Thyroid gland (tissue), 4 donors: Measurements from ENCODE around the gene IGSF10. TPM values are rescaled to one million over a fixed set of nuclear protein-coding genes. Genes with fewer than 3 reads are reported as not detected.

Source experiments
- DNase-seq, 2 donors: peaks; one replicate each; pipeline ENCODE4 v3.0.0-alpha.2; 2019
- H3K27ac ChIP-seq, 3 donors: fragments of 200-600 bp; sonication (generic); 1 replicate in 2 of 3; 2 replicates in 1 of 3; pipeline ENCODE4 v1.5.1; 2016 to 2019; ENCODE audit warnings: mild to moderate bottlenecking in 1 of 3, moderate library complexity in 1 of 3
- H3K27me3 ChIP-seq: fragments of 200-600 bp; sonication (generic); one replicate; pipeline ENCODE4 v1.5.1; 2019
- H3K36me3 ChIP-seq, 2 donors: fragments of 200-600 bp; sonication (generic); one replicate each; pipeline ENCODE4 v1.5.1; 2016 to 2019
- H3K4me1 ChIP-seq, 2 donors: fragments of 200-600 bp; sonication (generic); one replicate each; pipeline ENCODE4 v1.5.1; 2017 to 2019
- H3K4me3 ChIP-seq, 3 donors: fragments of 200-600 bp; sonication (generic); replicated peaks in 1 of 3; 1 replicate in 2 of 3; 2 replicates in 1 of 3; pipeline ENCODE4 v1.5.1; 2016; ENCODE audit warnings: mild to moderate bottlenecking in 1 of 3
- H3K9me3 ChIP-seq: fragments of 200-600 bp; sonication (generic); one replicate; pipeline ENCODE4 v1.5.1; 2017
- CTCF ChIP-seq, 6 experiments: fragments of 200-600 bp in 3 of 6; fragments of 450-650 bp in 3 of 6; sonication (generic) in 3 of 6; IDR thresholded peaks; one replicate each; pipeline ENCODE4 v1.5.1; 2016 to 2019; ENCODE audit warnings: antibody characterized with exemption in 6 of 6, mild to moderate bottlenecking in 2 of 6, inconsistent platforms in 1 of 6, moderate library complexity in 1 of 6
- POLR2A ChIP-seq, 2 donors: fragments of 450-650 bp; IDR thresholded peaks; one replicate each; pipeline ENCODE4 v1.6.1; 2017; ENCODE audit warnings: antibody characterized with exemption in 2 of 2, mild to moderate bottlenecking in 2 of 2, moderate library complexity in 1 of 2
- WGBS, 2 donors: methylation state at CpG; one replicate each; pipeline ENCODE4 v1.1.5; 2017; 5-methylcytosine and 5-hydroxymethylcytosine counted together
- intact Hi-C: fragments of 100-400 bp; cut with DNase I; formaldehyde crosslinking; loops from one replicate; pipeline ENCODE4 v1.15.1; 2023
- total RNA-seq, 4 donors: library from RNA; depleted of rRNA; stranded (reverse); fragments of >200 nt; gene quantifications; one replicate each; pipeline ENCODE4 v1.2.3, GENCODE V29; 2016

IGSF10 gene
- total RNA-seq, 4 donors from 2014 or later: 2.4 to 6.8 (median 5.8) TPM

GRCh38 chr3:151425627-151426340 is 35.1 kb downstream of the IGSF10 start:
- no peak for TF ChIP-seq POLR2A (IDR thresholded peaks at IDR 0.05)
- TF ChIP-seq CTCF (IDR thresholded peaks at IDR 0.05): no peak
- intact Hi-C loops: no loop called here
- Histone ChIP-seq H3K4me3 (no peak overlapping the region), H3K36me3 (no peaks in the 10 kb centered on the region), H3K4me1 (no peaks in the 10 kb centered on the region), H3K27me3 (no peaks in the 10 kb centered on the region), H3K9me3 (no peaks in the 10 kb centered on the region), H3K27ac (no peak overlapping the region)
- WGBS, 2 donors: 75 to 82% methylated on average over 4 of the region's 4 CpGs
- no peak for DNase-seq

DNA sequence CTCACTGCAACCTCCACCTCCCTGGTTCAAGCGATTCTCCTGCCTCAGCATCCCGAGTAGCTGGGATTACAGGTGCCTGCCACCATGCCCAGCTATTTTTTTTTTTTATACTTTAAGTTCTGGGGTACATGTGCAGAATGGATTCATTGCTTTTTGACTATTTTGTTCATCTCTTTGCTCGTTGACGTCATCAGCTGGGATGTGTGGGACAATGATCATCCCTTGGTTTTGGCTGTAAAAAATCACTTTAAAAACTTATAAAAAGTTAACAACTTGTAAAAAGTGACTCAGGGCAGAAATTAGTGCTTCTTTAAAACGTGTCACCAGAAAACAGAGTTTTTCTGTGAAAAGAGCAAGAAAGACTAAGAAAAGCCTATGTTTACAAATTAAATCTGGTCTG is 37.8 kb downstream of the IGSF10 start:
- Histone ChIP-seq H3K36me3 (no peaks in the 10 kb centered on the region), H3K4me1 (no peaks in the 10 kb centered on the region), H3K4me3 (no peak overlapping the region), H3K27me3 (no peaks in the 10 kb centered on the region), H3K27ac (no peak overlapping the region), H3K9me3 (no peaks in the 10 kb centered on the region)
- TF ChIP-seq CTCF (IDR thresholded peaks at IDR 0.05): no peak
- no peak for TF ChIP-seq POLR2A (IDR thresholded peaks at IDR 0.05)
- 90 to 94% methylated on average over 5 of the region's 5 CpGs for WGBS, 2 donors
- intact Hi-C loops: no loop called here
- DNase-seq: no peak

- DNase-seq: no peak
- intact Hi-C loops: no loop called here
- Histone ChIP-seq H3K9me3 (no peaks in the 10 kb centered on the region), H3K4me3 (no peak overlapping the region), H3K4me1 (no peaks in the 10 kb centered on the region), H3K27ac (no peak overlapping the region), H3K36me3 (no peaks in the 10 kb centered on the region), H3K27me3 (no peaks in the 10 kb centered on the region)
- WGBS, 2 donors: 86 to 91% methylated on average over 4 of the region's 4 CpGs
- TF ChIP-seq CTCF (IDR thresholded peaks at IDR 0.05) (no peak), POLR2A (IDR thresholded peaks at IDR 0.05) (no peak)
Observed at GRCh38 chr3:151421938-151422337, 38.9 kb downstream of the IGSF10 start.

- DNase-seq: no peak
- Histone ChIP-seq H3K36me3 (no peaks in the 10 kb centered on the region), H3K27me3 (no peaks in the 10 kb centered on the region), H3K9me3 (no peaks in the 10 kb centered on the region), H3K4me3 (no peak overlapping the region), H3K27ac (no peak overlapping the region), H3K4me1 (no peaks in the 10 kb centered on the region)
- intact Hi-C loops: no loop called here
- no peak for TF ChIP-seq CTCF (IDR thresholded peaks at IDR 0.05)
- no peak for TF ChIP-seq POLR2A (IDR thresholded peaks at IDR 0.05)
- 69 to 87% methylated on average over 6 of the region's 6 CpGs for WGBS, 2 donors
Observed at GRCh38 chr3:151419806-151420205, 41.1 kb downstream of the IGSF10 start.

DNA sequence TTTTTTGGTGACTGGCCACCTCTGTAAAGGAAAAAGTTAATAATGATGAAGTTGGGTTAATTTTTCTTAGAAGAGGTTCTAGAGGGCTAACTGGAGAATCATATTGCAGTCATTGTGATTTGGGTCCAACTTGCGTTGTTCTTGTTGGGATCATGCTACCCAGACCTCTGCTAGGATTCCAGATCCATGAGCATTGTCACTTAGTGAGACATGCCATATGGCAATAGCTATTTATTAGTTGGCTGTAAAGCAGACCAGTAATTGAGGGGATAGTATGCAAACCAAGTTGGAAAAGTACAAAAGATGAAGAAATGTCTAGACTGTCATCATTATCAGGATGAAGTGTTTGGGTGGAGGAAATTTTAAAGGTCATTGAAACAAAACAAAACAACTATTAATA is 45.6 kb downstream of the IGSF10 start:
- intact Hi-C loops: no loop called here
- no peak for DNase-seq
- Histone ChIP-seq H3K36me3 (no peaks in the 10 kb centered on the region), H3K27ac (no peak overlapping the region), H3K27me3 (no peaks in the 10 kb centered on the region), H3K4me1 (no peaks in the 10 kb centered on the region), H3K9me3 (no peaks in the 10 kb centered on the region), H3K4me3 (no peak overlapping the region)
- 77 to 95% methylated on average over 1 of the region's 1 CpG for WGBS, 2 donors
- TF ChIP-seq CTCF (IDR thresholded peaks at IDR 0.05): no peak
- TF ChIP-seq POLR2A (IDR thresholded peaks at IDR 0.05): no peak
